ENCODE results near the gene FMNL3. TPM values are rescaled to one million over a fixed set of nuclear protein-coding genes. Genes with fewer than 3 reads are reported as not detected.

Gene FMNL3
- total RNA-seq, 1 donor from 2014 or later = 21.1 TPM

DNA sequence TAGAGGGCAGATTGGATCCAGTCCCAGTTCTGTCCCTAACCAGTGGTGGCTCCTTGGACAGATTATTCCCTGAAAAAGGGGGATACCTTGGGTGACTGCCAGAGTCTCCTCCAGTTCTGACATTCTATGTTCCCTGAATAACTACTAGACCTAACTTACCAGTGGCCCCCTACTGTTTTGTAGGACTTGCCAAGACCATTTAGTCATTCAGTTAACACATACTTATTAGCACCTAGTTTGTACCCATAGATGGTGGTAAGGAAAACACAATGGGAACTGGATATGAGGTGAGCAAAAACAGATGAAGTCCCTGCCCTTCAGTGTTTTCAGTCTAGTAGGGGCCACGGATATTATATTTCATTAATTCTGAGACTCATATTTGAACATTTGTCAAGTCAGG, 80.4 kb downstream of the FMNL3 start:
- Mint-ChIP-seq H3K27ac (no peak overlapping the region), H3K27me3 (no peaks in the 10 kb centered on the region), H3K4me3 (no peak overlapping the region)

GRCh38 chr12:49626169-49626835, 80.9 kb downstream of the FMNL3 start:
- H3K27me3 Mint-ChIP-seq = no peaks in the 10 kb centered on the region
- TF ChIP-seq, protein P1, sequence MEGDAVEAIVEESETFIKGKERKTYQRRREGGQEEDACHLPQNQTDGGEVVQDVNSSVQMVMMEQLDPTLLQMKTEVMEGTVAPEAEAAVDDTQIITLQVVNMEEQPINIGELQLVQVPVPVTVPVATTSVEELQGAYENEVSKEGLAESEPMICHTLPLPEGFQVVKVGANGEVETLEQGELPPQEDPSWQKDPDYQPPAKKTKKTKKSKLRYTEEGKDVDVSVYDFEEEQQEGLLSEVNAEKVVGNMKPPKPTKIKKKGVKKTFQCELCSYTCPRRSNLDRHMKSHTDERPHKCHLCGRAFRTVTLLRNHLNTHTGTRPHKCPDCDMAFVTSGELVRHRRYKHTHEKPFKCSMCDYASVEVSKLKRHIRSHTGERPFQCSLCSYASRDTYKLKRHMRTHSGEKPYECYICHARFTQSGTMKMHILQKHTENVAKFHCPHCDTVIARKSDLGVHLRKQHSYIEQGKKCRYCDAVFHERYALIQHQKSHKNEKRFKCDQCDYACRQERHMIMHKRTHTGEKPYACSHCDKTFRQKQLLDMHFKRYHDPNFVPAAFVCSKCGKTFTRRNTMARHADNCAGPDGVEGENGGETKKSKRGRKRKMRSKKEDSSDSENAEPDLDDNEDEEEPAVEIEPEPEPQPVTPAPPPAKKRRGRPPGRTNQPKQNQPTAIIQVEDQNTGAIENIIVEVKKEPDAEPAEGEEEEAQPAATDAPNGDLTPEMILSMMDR (conservative IDR thresholded peaks at IDR 0.05) = no peak
- DNase-seq (ENCODE audit: extremely low spot score, unreplicated experiment) = no peak
- no peaks in the 10 kb centered on the region for H3K9me3 Mint-ChIP-seq
- no peak overlapping the region for H3K4me3 Mint-ChIP-seq
- H3K36me3 Mint-ChIP-seq = no peaks in the 10 kb centered on the region
- peaks cover 15% of the 10 kb centered on the region for H3K4me1 Mint-ChIP-seq (ENCODE audit: unreplicated experiment)
- no peak overlapping the region for H3K27ac Mint-ChIP-seq

More for the DNA sequence above, 80.4 kb downstream of the FMNL3 start:
- no peak for DNase-seq (ENCODE audit: extremely low spot score, unreplicated experiment)
- H3K4me1 Mint-ChIP-seq (ENCODE audit: unreplicated experiment) = peaks cover 10% of the 10 kb centered on the region
- TF ChIP-seq, protein P1 (conservative IDR thresholded peaks at IDR 0.05) = no peak
- H3K36me3 Mint-ChIP-seq = peaks cover 1% of the 10 kb centered on the region
- H3K9me3 Mint-ChIP-seq = no peaks in the 10 kb centered on the region

- no peak for DNase-seq (ENCODE audit: extremely low spot score, unreplicated experiment)
- Mint-ChIP-seq H3K36me3 (no peaks in the 10 kb centered on the region), H3K9me3 (no peaks in the 10 kb centered on the region), H3K4me1 (ENCODE audit: unreplicated experiment) (peaks cover 18% of the 10 kb centered on the region), H3K27me3 (no peaks in the 10 kb centered on the region), H3K27ac (peak overlapping the region; percentile 52), H3K4me3 (peak overlapping the region; percentile 79)
- TF ChIP-seq, protein P1 (conservative IDR thresholded peaks at IDR 0.05) = no peak
Observed at GRCh38 chr12:49624921-49625577, 82.2 kb downstream of the FMNL3 start.

DNA sequence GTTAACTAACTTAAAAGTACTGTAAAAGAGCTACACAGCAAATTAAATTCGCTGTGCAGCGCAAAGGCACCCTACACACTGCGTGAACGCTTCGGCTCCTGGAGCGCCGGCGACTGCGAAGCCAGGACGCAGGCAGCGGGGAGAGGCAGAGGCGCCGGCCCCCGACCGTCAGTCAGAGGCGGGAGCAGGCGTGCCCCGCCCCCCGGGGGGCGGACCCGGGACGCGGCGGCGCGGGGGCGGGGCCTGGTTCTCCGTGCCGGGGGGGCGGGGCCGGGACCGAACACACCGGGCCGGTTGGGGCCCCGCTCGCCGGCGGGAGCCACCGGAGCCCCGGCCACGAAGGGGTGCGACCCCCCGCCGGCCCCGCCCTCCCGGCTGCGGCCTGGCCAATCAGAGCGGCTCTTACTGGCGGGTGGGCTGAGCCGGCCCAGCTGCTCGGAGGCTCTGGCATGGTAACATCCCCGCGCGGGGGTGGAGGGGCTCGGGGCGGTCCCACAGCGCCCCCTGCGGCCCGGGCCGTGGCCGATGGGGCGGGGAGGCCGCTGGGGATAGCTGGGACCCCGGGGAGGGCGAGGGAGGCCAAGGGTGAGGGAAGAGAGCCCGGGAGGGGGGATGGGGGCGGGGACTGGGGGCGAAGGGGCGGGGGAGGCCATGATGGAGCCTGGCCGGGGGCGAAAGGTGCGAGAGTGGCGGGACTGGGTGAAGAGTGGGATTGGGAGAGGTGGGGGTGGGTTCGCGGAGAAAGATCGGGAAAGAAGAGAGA, 83.9 kb downstream of the FMNL3 start, which contains the start of gene PRPF40B:
Gene PRPF40B, plus strand, starts transcription at position 420 of the 763 bp plus-strand sequence. Its CDS starts 30 bp downstream, at position 450.
- H3K27me3 Mint-ChIP-seq = peaks cover 3% of the 10 kb centered on the region
- peak; percentile 92 for DNase-seq (ENCODE audit: extremely low spot score, unreplicated experiment)
- H3K27ac Mint-ChIP-seq = peak within 1 kb of the TSS; percentile 88
- no peaks in the 10 kb centered on the region for H3K9me3 Mint-ChIP-seq
- TF ChIP-seq, protein P1 (conservative IDR thresholded peaks at IDR 0.05) = peak; percentile 77
- H3K4me3 Mint-ChIP-seq = peak within 1 kb of the TSS; percentile 92
- no peaks in the 10 kb centered on the region for H3K36me3 Mint-ChIP-seq
- peaks cover 29% of the 10 kb centered on the region for H3K4me1 Mint-ChIP-seq (ENCODE audit: unreplicated experiment)

DNA sequence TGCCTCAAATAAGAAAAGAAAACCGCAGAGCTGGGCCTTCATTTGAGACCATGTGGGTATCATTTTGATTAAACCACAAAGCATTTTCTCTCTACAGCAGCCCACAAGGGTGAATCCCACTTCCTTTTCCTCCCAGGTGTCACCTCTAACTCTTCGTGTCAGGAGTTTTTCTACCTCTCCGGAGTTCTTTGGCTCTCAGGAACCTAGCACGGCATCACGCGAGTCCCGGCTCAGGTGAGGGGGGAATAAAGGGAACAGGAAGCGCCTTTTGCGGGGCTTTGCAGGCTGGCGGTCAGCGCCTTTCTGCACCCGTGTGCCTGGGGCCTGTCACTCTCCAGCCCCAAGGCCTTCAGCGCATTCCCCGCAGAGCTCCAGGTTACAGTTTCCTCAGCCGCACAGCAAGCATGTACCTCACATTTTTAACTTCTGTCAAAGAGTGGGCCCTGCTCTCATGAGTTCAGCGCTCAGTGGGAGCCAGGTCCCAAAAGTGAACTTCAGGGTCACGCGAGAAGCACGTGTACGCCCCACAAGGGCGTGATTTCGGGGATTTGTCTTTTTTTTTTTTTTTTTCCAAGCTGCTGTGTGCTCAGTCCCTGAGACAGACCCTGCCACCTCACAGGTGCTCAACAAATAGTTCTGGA, 84.6 kb downstream of the FMNL3 start:
- TF ChIP-seq, protein P1 (conservative IDR thresholded peaks at IDR 0.05) = no peak
- no peak for DNase-seq (ENCODE audit: extremely low spot score, unreplicated experiment)
- H3K4me1 Mint-ChIP-seq (ENCODE audit: unreplicated experiment) = peaks cover 30% of the 10 kb centered on the region

More for the DNA sequence above, 84.6 kb downstream of the FMNL3 start:
- no peaks in the 10 kb centered on the region for H3K9me3 Mint-ChIP-seq
- H3K27ac Mint-ChIP-seq = peak overlapping the region; percentile 88
- H3K27me3 Mint-ChIP-seq = peaks cover 3% of the 10 kb centered on the region
- no peaks in the 10 kb centered on the region for H3K36me3 Mint-ChIP-seq
- peak overlapping the region; percentile 92 for H3K4me3 Mint-ChIP-seq

All from type B pancreatic cell (in vitro differentiated cells).